Colonic mucosa (tissue), 4 donors: ENCODE results near the gene SLC9A5. TPM values are rescaled to one million over a fixed set of nuclear protein-coding genes. Genes with fewer than 3 reads are reported as not detected.
A peak's percentile ranks its signal among the peaks of the same experiment; 100 is the strongest.

Experiments used
- DNase-seq: peaks from one replicate; pipeline ENCODE4 v3.0.0-alpha.2; 2020
- H3K27ac ChIP-seq: fragments of 200-600 bp; one replicate; pipeline ENCODE4 v1.8.0; 2021
- H3K27me3 ChIP-seq: fragments of 200-600 bp; one replicate; pipeline ENCODE4 v1.8.0; 2021
- H3K36me3 ChIP-seq: fragments of 200-600 bp; one replicate; pipeline ENCODE4 v1.8.0; 2021
- H3K4me1 ChIP-seq: fragments of 200-600 bp; one replicate; pipeline ENCODE4 v1.8.0; 2021; ENCODE audit warnings: mild to moderate bottlenecking
- H3K4me3 ChIP-seq: fragments of 200-600 bp; one replicate; pipeline ENCODE4 v1.8.0; 2021
- H3K9ac ChIP-seq, 2 donors: one replicate each; pipeline ENCODE4 v1.7.0; 2013; ENCODE audit warnings: control low read depth in 2 of 2, low read depth in 2 of 2, low read length in 2 of 2
- H3K9me3 ChIP-seq: fragments of 200-600 bp; one replicate; pipeline ENCODE4 v1.8.0; 2021
- intact Hi-C: fragments of 100-400 bp; cut with DNase I; formaldehyde crosslinking; loops from one replicate; pipeline ENCODE4 v1.14.1; 2022
- total RNA-seq, 2 donors: library from RNA; stranded (reverse); fragmentation: NEBNext Ultra II Directional in 1 of 2; extraction: Animal tissue kit (Norgen Biotek cat#: 25700) in 1 of 2; gene quantifications; one replicate each; pipeline ENCODE4 v1.2.1, GENCODE V29; 2021
- TF ChIP-seq, protein P1 (sequence below): fragments of 200-600 bp; IDR thresholded peaks from one replicate; pipeline ENCODE4 v1.8.0; 2022; ENCODE audit warnings: antibody characterized with exemption, mild to moderate bottlenecking
- donor health status: healthy.
- donor health status: DM: no; HTN: no; CAD: no.
- donor health status: DM: no; HTN: no; CAD: no.

The SLC9A5 gene
- total RNA-seq, 2 donors from 2014 or later = 0.48 to 2.1 TPM

DNA sequence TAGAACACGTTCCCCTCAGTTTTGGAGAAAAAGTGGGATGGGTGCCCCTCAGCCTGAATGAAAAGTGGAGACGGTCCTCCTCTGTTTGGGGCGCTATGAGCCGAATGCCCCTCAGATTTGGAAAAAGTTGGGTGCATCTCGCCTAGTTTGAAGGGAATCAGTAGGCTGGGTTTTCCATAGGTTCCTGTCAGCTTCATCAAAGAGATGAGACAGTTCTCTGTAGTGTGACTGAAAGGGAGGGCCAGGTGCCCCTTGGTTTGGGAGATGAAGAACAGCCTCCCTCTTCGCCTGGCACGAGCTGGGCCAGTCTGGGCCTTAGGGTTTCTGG lies 742 bp upstream of the SLC9A5 start:
- Histone ChIP-seq H3K9me3 (no peaks in the 10 kb centered on the region), H3K27me3 (no peaks in the 10 kb centered on the region), H3K27ac (no peak overlapping the region), H3K36me3 (no peaks in the 10 kb centered on the region), H3K4me1 (peaks cover 9% of the 10 kb centered on the region), H3K4me3 (peak overlapping the region; percentile 46), H3K9ac (peak overlapping the region; percentile 62 to 93)
- intact Hi-C loops = no loop called here
- TF ChIP-seq, protein P1, sequence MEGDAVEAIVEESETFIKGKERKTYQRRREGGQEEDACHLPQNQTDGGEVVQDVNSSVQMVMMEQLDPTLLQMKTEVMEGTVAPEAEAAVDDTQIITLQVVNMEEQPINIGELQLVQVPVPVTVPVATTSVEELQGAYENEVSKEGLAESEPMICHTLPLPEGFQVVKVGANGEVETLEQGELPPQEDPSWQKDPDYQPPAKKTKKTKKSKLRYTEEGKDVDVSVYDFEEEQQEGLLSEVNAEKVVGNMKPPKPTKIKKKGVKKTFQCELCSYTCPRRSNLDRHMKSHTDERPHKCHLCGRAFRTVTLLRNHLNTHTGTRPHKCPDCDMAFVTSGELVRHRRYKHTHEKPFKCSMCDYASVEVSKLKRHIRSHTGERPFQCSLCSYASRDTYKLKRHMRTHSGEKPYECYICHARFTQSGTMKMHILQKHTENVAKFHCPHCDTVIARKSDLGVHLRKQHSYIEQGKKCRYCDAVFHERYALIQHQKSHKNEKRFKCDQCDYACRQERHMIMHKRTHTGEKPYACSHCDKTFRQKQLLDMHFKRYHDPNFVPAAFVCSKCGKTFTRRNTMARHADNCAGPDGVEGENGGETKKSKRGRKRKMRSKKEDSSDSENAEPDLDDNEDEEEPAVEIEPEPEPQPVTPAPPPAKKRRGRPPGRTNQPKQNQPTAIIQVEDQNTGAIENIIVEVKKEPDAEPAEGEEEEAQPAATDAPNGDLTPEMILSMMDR = no peak
- DNase-seq = no peak

DNA sequence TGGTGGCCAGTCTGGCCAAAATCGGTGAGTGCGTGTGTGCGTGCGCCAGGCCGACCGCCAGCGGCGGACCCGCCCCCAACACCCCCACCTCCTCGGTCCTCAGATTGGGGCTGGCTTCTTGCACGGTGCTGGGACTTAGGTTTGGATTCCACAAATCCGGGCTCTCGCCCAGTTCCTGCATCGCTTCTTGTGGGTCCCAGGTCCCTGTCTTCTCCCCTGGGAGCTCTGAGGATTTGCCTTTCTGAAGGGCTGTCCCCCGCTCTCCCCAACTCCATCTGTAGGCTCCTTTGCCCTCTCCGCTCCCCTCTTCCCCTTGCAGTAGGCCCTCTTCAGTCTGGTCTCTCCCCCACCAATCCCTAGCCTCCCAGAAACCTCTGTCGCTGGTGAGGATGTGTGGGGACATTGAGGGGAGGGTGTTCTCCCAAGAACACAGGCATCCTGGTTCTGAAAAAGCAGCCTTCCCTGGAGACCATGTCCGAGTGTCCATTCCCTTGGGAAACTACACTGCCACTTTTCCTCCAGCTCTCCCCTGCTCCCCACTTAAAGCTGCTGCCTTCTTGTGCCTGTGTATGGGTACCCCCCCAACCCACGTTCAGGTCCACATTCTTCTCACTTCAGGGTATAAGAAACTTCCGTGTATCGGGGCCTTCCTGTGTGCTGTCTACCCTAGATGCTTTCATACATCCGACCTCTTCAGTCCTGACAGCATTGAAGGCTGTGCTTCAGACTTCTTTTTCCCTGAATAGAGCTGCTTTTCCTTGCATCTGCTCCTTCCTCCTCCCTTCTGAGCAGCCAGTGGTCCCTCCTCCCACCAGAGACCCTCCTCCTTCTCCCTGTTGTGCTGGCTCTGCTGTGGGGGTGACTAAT lies 632 bp downstream of the SLC9A5 start:
- H3K9me3 ChIP-seq = no peaks in the 10 kb centered on the region
- peaks cover 9% of the 10 kb centered on the region for H3K4me1 ChIP-seq
- H3K36me3 ChIP-seq = no peaks in the 10 kb centered on the region
- no peaks in the 10 kb centered on the region for H3K27me3 ChIP-seq
- no peak overlapping the region for H3K27ac ChIP-seq
- intact Hi-C loops = no loop called here
- no peak for DNase-seq
- TF ChIP-seq, protein P1 = no peak
- H3K4me3 ChIP-seq = peak overlapping the region; percentile 46
- peak overlapping the region in 1 of 2 donors; percentile 8 for H3K9ac ChIP-seq

DNA sequence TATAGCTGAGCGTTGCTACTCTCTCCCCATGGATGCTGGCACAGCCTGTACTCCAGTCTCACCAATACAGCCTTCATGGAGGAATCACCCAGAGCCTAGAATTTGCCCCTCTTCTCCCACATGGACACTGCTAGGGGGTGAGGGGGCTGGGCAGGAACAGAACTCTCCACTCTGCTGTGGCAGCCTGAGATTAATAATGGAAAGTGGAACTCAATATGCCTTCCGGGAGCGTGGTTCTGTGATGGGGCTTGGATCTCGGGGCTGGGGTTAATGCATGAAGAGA lies 1.2 kb downstream of the SLC9A5 start:
- no peaks in the 10 kb centered on the region for H3K36me3 ChIP-seq
- TF ChIP-seq, protein P1 = no peak
- no peaks in the 10 kb centered on the region for H3K9me3 ChIP-seq
- no peak for DNase-seq
- H3K9ac ChIP-seq = no peak overlapping the region
- intact Hi-C loops = no loop called here
- H3K27ac ChIP-seq = no peak overlapping the region
- H3K4me1 ChIP-seq = peaks cover 9% of the 10 kb centered on the region
- H3K27me3 ChIP-seq = no peaks in the 10 kb centered on the region
- no peak overlapping the region for H3K4me3 ChIP-seq

GRCh38 chr16:67252609-67253497 lies 4.1 kb downstream of the SLC9A5 start:
- TF ChIP-seq, protein P1 = no peak
- no peaks in the 10 kb centered on the region for H3K27me3 ChIP-seq
- no peak for DNase-seq
- no peaks in the 10 kb centered on the region for H3K36me3 ChIP-seq
- peaks cover 7% of the 10 kb centered on the region for H3K4me1 ChIP-seq
- intact Hi-C loops = no loop called here
- H3K9me3 ChIP-seq = no peaks in the 10 kb centered on the region
- H3K9ac ChIP-seq = no peak overlapping the region
- no peak overlapping the region for H3K27ac ChIP-seq
- H3K4me3 ChIP-seq = no peak overlapping the region

GRCh38 chr16:67254801-67255552 lies 6.2 kb downstream of the SLC9A5 start:
- intact Hi-C loops = no loop called here

More at GRCh38 chr16:67254801-67255552, 6.2 kb downstream of the SLC9A5 start:
- H3K27ac ChIP-seq = no peak overlapping the region
- no peaks in the 10 kb centered on the region for H3K4me1 ChIP-seq
- TF ChIP-seq, protein P1 = no peak
- H3K9me3 ChIP-seq = no peaks in the 10 kb centered on the region
- no peak for DNase-seq
- H3K36me3 ChIP-seq = no peaks in the 10 kb centered on the region
- H3K9ac ChIP-seq = no peak overlapping the region
- H3K4me3 ChIP-seq = no peak overlapping the region
- H3K27me3 ChIP-seq = no peaks in the 10 kb centered on the region
